Stimulated activated naive CD8-positive, alpha-beta T cell treated with anti-CD3 and anti-CD28 coated beads, Interleukin-15, Interleukin-2, amounts not matched to agents 100 ng/mL and 50 ng/mL, for 24 hours (primary cell): ENCODE measurements around the gene RASGRF1.

Experiments used
- H3K27ac Mint-ChIP-seq: one replicate; pipeline ENCODE4 v1.8.0; 2021; ENCODE audit warnings: mild to moderate bottlenecking, mixed read lengths
- H3K27me3 Mint-ChIP-seq: one replicate; pipeline ENCODE4 v1.8.0; 2021; ENCODE audit warnings: mixed read lengths
- H3K36me3 Mint-ChIP-seq: one replicate; pipeline ENCODE4 v1.8.0; 2021; ENCODE audit warnings: low read depth, mixed read lengths
- H3K4me1 Mint-ChIP-seq: one replicate; pipeline ENCODE4 v1.8.0; 2021; ENCODE audit warnings: low read depth, mixed read lengths
- H3K4me3 Mint-ChIP-seq: one replicate; pipeline ENCODE4 v1.8.0; 2021; ENCODE audit warnings: mild to moderate bottlenecking, mixed read lengths
- H3K9me3 Mint-ChIP-seq: one replicate; pipeline ENCODE4 v1.8.0; 2021; ENCODE audit warnings: mixed read lengths

The RASGRF1 gene

DNA sequence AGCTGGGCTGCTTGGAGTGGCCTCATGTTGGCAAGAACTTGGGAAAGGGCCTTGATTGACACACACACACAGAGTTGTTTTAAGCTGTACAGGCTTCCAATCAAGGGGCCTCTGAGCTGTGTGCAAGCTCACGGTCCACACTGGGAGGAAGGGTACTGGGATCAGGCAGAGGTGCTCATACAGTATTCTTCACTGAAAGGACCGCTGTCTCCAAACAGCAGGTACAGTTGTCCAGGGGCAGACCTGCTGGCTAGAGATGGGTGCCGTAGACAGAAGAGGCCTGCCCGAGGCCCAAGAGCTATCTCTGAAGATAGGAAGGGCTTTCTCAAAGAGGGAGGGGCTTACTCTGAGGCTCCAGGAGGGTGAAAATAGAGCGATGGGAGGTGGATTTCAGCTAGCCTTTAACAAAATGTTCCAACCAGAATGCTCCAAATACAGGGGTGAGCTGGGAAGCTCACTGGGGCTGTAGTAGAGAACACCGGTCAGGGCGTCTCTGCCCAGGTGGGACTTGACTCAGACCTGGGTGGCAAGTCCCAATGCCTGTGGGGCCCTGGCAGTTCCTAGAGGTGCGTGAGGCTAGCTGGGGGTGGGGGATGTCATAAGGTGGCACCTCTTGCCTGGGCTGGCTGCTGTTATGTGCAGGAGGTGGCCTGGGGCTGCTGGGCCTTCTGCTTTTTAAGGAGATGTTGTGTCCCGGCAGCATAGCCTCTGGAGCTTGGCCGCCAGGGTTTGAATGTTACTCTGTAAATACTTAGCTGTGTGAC lies 42.7 kb downstream of the RASGRF1 start:
- no peaks in the 10 kb centered on the region for H3K36me3 Mint-ChIP-seq
- H3K4me1 Mint-ChIP-seq: no peaks in the 10 kb centered on the region
- peaks cover 9% of the 10 kb centered on the region for H3K27me3 Mint-ChIP-seq
- no peak overlapping the region for H3K4me3 Mint-ChIP-seq
- H3K27ac Mint-ChIP-seq: no peak overlapping the region
- H3K9me3 Mint-ChIP-seq: no peaks in the 10 kb centered on the region

DNA sequence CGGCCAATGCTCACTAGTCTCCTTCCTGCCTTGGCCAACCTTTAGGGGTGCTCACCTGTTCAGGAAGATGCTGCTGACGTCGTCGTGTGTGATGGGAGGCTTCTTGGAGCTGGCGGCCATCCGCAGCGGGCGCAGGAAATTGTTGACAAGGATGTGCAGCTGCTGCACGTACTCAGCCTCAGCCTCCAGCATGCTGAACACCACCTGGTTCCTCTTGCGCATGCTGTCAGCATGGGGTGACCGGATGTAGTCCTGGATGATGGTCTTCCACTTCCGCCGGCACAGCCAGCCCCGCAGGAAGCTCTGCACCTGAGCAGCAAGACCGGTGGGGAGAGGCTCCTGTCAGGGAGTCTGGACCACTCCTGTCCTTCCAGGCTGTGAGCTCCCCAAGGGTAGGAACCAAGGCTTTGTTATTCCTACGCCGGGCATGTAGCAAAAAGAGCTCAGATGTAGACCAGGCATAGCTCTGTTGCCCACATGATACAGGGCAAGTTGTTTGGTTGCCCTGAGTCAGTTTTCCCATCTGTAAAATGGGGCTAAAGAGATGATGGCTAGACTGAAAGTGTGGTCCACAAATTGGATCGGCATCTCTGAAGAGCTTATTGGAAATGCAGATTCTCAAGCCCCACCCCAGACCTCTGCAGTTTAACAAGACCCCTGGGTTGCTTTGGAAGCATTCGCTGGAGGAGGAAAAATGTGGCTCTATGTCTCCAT lies 43.7 kb downstream of the RASGRF1 start:
- no peaks in the 10 kb centered on the region for H3K4me1 Mint-ChIP-seq
- no peaks in the 10 kb centered on the region for H3K36me3 Mint-ChIP-seq
- no peak overlapping the region for H3K4me3 Mint-ChIP-seq
- H3K27ac Mint-ChIP-seq: no peak overlapping the region
- H3K27me3 Mint-ChIP-seq: peaks cover 15% of the 10 kb centered on the region
- H3K9me3 Mint-ChIP-seq: no peaks in the 10 kb centered on the region

DNA sequence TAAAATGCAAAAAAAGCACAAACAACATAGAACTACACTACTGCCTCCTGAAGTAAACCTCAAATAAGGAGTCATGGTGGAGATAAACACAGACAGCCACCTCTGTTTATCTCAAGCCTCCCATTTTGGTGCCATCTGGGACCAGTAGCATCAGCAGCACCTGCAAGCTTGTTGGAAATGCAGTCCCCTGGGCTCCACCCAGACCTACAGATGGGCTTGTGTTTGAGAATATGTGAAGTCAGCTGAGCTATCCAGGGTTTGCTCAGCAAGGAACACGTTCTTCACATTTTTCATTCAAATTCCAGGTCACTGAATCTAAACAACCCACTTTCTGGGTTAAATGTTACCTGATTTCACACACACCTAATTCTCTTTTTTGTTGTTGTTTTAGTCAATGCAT lies 45.5 kb downstream of the RASGRF1 start:
- no peak overlapping the region for H3K27ac Mint-ChIP-seq
- H3K27me3 Mint-ChIP-seq: peaks cover 20% of the 10 kb centered on the region
- H3K36me3 Mint-ChIP-seq: no peaks in the 10 kb centered on the region
- H3K4me1 Mint-ChIP-seq: no peaks in the 10 kb centered on the region
- no peaks in the 10 kb centered on the region for H3K9me3 Mint-ChIP-seq
- no peak overlapping the region for H3K4me3 Mint-ChIP-seq

DNA sequence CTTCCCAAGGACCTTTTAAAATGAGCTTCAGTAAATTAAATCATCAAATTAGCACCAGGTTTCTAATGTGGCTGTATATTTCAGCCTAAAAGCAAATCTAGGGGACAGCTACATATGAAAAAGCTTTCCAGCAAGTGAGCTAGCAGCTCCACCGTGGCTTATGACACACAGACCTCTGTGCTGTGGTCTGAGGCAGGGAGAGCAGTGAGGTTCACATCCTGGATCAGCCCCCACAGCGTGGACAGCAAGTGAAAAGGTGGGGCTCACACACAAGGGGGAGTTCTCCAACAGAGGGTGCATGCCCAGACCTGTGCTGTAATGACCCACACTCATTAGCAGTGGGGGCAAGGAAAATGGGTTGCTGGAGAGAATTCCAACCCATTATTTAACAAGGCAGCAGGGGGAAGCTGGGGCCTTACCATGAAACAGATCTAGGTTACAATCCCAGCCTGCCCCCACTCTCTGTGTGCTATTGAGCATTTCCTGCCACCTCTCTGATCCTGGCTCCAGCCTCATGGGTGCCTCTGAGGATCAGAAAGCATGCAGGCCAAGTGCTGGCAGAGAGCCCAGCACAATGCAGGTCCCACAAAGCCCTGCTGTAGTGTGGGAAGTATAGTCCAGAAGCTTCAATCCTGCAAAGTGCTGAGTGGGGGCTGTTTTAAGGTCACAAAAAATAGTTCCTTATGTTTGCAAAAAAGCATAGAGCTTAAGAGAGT lies 48.2 kb downstream of the RASGRF1 start:
- Mint-ChIP-seq H3K36me3 (no peaks in the 10 kb centered on the region), H3K27me3 (peaks cover 25% of the 10 kb centered on the region), H3K4me3 (no peak overlapping the region), H3K4me1 (no peaks in the 10 kb centered on the region), H3K27ac (no peak overlapping the region), H3K9me3 (no peaks in the 10 kb centered on the region)

DNA sequence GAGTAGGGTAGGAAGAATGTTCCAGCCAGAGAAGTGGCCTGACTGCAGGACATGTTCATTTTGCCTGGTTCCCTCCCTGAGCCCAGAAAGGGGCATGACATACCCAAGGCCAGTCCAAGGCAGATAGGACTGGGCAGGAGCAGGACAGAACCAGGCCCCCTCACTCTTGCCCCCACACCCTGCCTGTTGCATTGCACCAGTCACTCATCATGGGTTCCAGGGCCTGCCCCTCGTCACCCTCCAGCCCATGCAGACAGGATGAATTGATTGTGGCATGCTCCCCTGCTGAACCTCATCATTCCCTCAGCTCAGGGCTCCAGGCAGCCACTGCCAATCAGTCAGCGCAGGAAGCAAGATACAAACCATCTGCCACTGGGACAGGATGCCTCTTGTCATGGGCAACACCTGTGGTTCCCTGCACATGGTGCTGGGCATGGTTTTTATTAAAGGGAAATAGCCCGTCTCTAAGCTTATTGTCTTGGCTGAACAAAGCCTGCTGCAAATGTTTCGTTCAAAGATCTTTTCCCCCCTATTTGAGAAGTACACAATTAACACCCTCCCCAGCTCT lies 48.9 kb downstream of the RASGRF1 start:
- Mint-ChIP-seq H3K9me3 (no peaks in the 10 kb centered on the region), H3K4me3 (no peak overlapping the region), H3K36me3 (no peaks in the 10 kb centered on the region), H3K27ac (no peak overlapping the region), H3K27me3 (peaks cover 29% of the 10 kb centered on the region), H3K4me1 (no peaks in the 10 kb centered on the region)

DNA sequence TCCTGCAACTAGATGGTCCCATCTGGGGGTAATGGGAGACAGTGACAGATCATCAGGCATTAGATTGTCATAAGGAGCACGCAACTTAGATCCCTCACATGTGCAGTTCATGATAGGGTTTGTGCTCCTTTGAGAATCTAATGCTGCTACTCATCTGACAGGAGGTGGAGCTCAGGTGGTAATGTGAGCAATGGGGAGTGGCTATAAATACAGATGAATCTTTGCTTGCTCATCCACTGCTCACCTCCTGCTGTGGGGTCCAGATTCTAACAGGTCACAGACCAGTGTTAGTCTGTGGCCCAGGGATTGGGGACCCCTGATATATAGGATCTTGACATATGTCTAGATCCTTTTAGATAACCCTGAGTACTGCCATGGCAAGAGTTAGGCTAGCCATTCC lies 52.7 kb downstream of the RASGRF1 start:
- H3K9me3 Mint-ChIP-seq: no peaks in the 10 kb centered on the region
- peaks cover 34% of the 10 kb centered on the region for H3K27me3 Mint-ChIP-seq
- H3K4me1 Mint-ChIP-seq: no peaks in the 10 kb centered on the region
- no peaks in the 10 kb centered on the region for H3K36me3 Mint-ChIP-seq
- no peak overlapping the region for H3K27ac Mint-ChIP-seq
- H3K4me3 Mint-ChIP-seq: no peak overlapping the region

DNA sequence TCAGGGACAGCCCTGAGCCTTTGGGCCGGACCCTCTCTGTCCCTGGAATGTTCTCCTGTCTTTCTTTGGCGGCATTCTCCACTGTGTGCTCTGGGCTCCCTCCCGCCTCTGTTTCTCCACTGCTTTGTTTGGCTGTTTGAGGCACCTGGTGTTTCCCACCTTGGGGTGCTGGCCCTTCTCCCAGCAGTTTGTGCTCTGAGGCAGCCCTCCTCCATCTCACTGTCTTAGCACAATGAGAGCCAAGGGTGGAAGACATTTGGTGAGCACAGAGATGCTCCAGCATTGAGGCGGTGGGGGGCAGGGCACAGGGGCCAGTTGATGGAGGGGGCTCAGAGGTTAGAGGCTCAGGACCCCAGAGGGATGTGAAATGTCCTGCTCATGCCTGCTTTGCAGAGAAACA lies 54.3 kb downstream of the RASGRF1 start:
- Mint-ChIP-seq H3K4me3 (no peak overlapping the region), H3K27me3 (peaks cover 29% of the 10 kb centered on the region), H3K27ac (no peak overlapping the region), H3K36me3 (no peaks in the 10 kb centered on the region), H3K4me1 (no peaks in the 10 kb centered on the region), H3K9me3 (no peaks in the 10 kb centered on the region)

DNA sequence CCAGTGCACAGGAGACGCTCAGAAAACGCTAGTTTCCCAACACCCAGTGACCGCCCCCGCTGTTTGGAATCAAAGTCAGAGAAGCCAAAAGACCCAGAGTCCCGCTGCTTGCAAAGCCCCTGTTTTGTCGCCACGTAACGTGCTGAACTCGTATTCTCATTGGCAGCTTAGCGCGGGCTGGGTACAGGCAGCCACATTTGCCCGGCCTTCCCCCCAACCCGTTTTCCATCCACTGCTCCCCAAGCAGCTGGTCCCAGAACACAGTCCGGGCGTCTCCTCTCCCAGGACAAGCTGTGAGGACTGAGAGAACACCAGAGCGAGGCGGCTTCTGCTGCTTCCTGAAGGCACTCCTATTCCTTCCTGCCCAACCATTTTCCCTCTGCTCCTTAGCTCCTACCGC lies 54.8 kb downstream of the RASGRF1 start:
- Mint-ChIP-seq H3K9me3 (no peaks in the 10 kb centered on the region), H3K4me3 (no peak overlapping the region), H3K27ac (no peak overlapping the region), H3K27me3 (peaks cover 29% of the 10 kb centered on the region), H3K36me3 (no peaks in the 10 kb centered on the region), H3K4me1 (no peaks in the 10 kb centered on the region)

DNA sequence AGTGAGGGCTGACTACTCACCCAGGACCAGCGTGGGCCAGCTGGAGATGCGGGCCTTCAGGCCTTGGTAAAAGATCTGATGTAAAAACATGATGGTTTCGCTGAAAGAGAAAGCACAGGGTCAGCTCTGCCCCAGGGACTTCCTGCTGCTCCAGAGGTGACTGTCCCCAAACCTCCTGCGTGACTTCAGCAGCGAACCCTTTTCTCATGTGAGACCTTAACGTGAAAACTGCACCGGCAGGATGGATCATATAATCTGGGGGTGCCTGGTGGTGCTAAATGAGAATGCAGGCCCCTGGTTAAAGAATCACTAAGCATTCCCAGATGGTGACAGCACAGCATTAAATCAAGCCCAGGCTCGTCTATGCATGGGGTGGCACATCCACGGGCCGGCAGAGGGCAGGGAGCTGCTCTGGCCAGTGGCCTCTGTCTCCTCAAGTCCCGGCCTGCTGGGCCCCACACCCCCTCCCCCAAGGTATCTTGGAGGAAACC lies 55.4 kb downstream of the RASGRF1 start:
- Mint-ChIP-seq H3K4me3 (no peak overlapping the region), H3K27me3 (peaks cover 25% of the 10 kb centered on the region), H3K36me3 (no peaks in the 10 kb centered on the region), H3K4me1 (no peaks in the 10 kb centered on the region), H3K9me3 (no peaks in the 10 kb centered on the region), H3K27ac (no peak overlapping the region)

DNA sequence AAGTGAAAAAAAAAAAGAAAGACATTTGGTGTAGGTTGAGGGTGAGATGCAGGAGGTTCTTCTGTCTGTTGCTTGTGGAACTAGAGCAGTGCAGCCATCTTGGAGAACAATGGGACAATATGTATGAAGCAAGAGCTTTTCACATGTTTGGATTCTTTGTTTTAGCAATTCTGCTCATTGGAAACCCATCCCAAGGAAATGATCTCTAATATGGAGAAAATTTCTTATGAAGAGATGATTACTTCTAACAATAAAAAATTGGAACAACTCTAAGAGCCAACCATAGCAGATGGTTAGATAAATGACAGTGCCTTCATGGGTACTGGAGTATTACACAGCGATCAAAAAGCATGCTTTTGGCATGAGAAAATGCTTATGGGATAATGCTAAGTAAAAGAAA lies 56.3 kb downstream of the RASGRF1 start:
- Mint-ChIP-seq H3K27me3 (peaks cover 19% of the 10 kb centered on the region), H3K27ac (no peak overlapping the region)

DNA sequence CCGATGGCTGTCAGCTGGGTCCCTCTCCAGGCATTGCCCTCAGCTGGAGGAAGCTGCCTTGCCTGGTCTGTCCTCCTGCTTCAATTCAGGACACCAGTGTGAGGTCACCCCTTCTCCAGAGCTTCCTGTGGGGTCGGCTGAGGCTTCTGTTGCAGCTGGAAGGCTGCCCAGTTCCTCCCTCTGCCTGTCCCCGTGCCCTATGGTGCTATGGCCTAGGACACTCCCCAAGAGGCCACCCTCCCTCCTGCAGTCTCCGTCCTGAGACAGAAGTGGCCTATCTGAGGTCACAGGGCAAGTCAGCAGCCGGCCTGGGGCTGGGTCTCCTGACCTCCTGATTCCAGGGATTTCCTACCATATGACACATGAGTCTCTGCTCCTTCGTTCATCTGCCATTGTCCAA lies 57.9 kb downstream of the RASGRF1 start:
- H3K4me1 Mint-ChIP-seq: no peaks in the 10 kb centered on the region
- no peaks in the 10 kb centered on the region for H3K36me3 Mint-ChIP-seq
- peaks cover 19% of the 10 kb centered on the region for H3K27me3 Mint-ChIP-seq
- H3K4me3 Mint-ChIP-seq: no peak overlapping the region
- no peak overlapping the region for H3K27ac Mint-ChIP-seq
- H3K9me3 Mint-ChIP-seq: no peaks in the 10 kb centered on the region

More for the DNA sequence above, 56.3 kb downstream of the RASGRF1 start:
- Mint-ChIP-seq H3K36me3 (no peaks in the 10 kb centered on the region), H3K4me3 (no peak overlapping the region), H3K4me1 (no peaks in the 10 kb centered on the region), H3K9me3 (no peaks in the 10 kb centered on the region)

DNA sequence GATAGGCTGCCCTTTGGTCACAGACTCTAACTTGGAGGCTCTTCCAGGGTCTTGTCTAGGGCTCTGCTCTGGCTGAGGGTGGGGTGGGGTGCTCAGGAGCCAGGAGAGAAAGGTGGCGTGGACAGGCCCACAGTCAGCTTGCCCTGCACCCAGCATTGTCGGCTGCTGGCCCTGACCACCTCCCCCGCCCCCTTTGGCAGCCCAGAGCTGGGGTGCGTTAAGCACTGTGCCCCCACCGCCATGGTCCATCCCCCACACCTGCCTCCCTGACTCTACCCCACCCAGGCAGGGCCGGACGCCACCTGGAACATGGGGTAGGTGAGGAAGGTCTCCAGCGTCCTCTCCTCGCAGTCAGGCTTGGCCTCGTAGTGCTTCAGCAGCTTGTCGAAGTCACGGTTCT lies 58.8 kb downstream of the RASGRF1 start:
- Mint-ChIP-seq H3K4me3 (no peak overlapping the region), H3K27ac (no peak overlapping the region), H3K27me3 (peaks cover 15% of the 10 kb centered on the region), H3K4me1 (no peaks in the 10 kb centered on the region), H3K36me3 (no peaks in the 10 kb centered on the region), H3K9me3 (no peaks in the 10 kb centered on the region)

DNA sequence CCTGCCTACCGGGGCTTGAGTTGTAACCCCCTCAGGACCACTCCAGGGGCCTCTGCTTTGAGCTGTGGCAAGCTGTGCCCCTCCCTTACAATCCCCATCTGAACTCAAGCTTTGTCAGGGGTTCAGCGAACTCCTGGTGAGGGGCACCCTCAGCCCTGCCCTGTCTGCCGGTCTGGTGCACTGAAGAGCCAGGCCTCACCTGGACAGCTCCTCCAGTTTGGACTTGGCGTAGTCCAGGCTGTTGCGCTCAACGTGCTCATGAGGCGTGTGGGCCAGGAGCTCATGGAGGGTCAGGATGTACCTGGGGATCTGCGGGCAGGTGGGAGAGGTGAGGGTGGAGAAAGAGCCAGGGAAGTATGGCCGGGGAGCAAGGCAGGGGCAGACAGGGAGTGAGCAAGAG lies 59.4 kb downstream of the RASGRF1 start:
- no peaks in the 10 kb centered on the region for H3K36me3 Mint-ChIP-seq
- H3K27me3 Mint-ChIP-seq: peaks cover 10% of the 10 kb centered on the region
- no peak overlapping the region for H3K4me3 Mint-ChIP-seq
- no peak overlapping the region for H3K27ac Mint-ChIP-seq
- H3K9me3 Mint-ChIP-seq: no peaks in the 10 kb centered on the region
- no peaks in the 10 kb centered on the region for H3K4me1 Mint-ChIP-seq

DNA sequence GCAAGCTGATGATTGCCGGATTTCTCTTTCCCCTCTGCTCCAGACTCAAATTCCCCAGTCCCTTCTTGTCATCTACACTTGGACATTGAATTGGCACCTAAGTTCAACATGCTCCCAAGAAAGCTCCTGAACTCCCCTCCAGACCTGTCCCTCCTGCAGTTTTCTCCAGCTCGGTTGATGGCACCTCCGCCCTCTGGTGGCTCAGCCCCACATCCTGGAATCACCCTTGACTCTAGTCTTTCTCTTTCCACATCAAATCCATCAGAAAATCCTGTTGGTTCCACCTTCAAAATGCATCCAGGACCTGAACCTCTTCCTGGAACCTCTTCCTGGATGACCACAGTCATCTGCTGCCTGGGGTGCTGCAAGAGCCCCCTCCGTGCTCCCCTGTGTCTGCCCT lies 60.1 kb downstream of the RASGRF1 start:
- H3K9me3 Mint-ChIP-seq: no peaks in the 10 kb centered on the region
- H3K27me3 Mint-ChIP-seq: peaks cover 10% of the 10 kb centered on the region
- H3K27ac Mint-ChIP-seq: no peak overlapping the region
- no peaks in the 10 kb centered on the region for H3K4me1 Mint-ChIP-seq
- no peak overlapping the region for H3K4me3 Mint-ChIP-seq
- H3K36me3 Mint-ChIP-seq: no peaks in the 10 kb centered on the region

DNA sequence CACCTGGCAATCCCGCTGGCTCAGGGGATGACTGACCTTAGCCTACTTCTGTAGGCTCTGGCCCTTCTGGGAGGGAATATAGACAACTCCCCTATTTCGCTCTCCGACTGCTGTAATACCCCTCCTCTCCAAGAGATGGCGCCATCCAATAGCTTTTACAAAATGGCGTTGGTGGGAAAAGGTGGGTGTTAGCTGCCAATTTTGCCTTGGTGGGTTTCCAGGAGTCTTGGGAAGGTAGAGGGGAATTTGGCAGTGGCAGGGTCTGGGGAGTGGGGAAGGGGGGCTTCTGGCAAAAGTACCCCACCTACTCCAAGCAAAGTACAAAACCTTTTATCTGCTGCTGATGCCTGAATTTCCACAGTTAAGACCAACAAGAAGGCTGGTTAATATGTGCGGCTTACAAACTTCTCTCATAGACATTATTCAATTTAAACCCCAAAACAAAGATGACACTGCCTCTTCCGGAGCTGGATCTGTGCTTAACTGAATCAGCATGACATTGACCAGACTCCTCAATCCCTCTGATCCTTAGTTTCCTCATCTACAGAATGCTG lies 62.1 kb downstream of the RASGRF1 start:
- Mint-ChIP-seq H3K27ac (no peak overlapping the region), H3K27me3 (peaks cover 4% of the 10 kb centered on the region), H3K4me3 (no peak overlapping the region), H3K9me3 (peaks cover 15% of the 10 kb centered on the region), H3K36me3 (no peaks in the 10 kb centered on the region), H3K4me1 (no peaks in the 10 kb centered on the region)
